NT2/D1 (cell line): ENCODE measurements around the gene GCN1.

Experiments
- SUZ12 ChIP-seq: IDR thresholded peaks from 2 replicates; pipeline ENCODE4 v1.6.1; 2011; ENCODE audit not compliant: insufficient read length, insufficient read depth; ENCODE audit errors: extremely low read depth
- YY1 ChIP-seq: IDR thresholded peaks from 2 replicates; pipeline ENCODE4 v1.6.1; 2011; ENCODE audit not compliant: insufficient read length, insufficient read depth
- ZNF274 ChIP-seq: IDR thresholded peaks from 2 replicates; pipeline ENCODE4 v1.6.1; 2011; ENCODE audit warnings: mild to moderate bottlenecking, low read depth, low read length

DNA sequence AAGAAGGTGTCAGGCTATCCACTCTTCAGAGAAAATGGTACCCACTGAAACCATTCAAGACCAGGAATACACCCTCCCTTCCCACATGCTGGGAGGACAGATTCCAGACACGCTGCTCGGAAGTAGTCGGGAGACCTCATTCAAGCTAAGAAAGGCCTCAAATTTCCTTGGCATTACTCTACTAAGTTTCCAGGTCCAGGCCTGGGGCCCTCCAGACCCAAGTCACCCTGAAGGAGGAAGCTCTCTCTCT lies 33.5 kb upstream of the GCN1 start:
- no peak for TF ChIP-seq SUZ12
- no peak for TF ChIP-seq YY1
- no peak for TF ChIP-seq ZNF274
